Measurements from ENCODE around the gene ZNF462.

GRCh38 chr9:106887066-106887465, 24.1 kb downstream of the ZNF462 start:
- TF ChIP-seq CTCF (IDR thresholded peaks at IDR 0.05) (no peak), POLR2A (IDR thresholded peaks at IDR 0.05) (no peak)
